ENCODE data around the gene PYGB. TPM values are rescaled to one million over a fixed set of nuclear protein-coding genes. Genes with fewer than 3 reads are reported as not detected.

Gene PYGB
- total and polyA plus RNA-seq, 2 donors: 27.4 to 52.6 TPM

- no peaks in the 10 kb centered on the region for H3K9me3 ChIP-seq (ENCODE audit: control insufficient read depth in 2 of 2, insufficient read depth in 1 of 2, low read length in 1 of 2)
- H3K36me3 ChIP-seq (ENCODE audit: control insufficient read depth in 2 of 2, insufficient read depth in 2 of 2, low read length in 1 of 2): peaks cover 16 to 60% of the 10 kb centered on the region in 2 donors
- DNase-seq (ENCODE audit: low read depth in 6 of 9, low spot score in 9 of 9): no peak
- no peaks in the 10 kb centered on the region for H3K27me3 ChIP-seq (ENCODE audit: control insufficient read depth in 2 of 2, insufficient read depth in 1 of 2, low read length in 1 of 2)
- 97% methylated on average over 20 of the region's 20 CpGs for WGBS
- H3K27ac ChIP-seq (ENCODE audit: low read depth in 1 of 2, low read length in 1 of 2): no peak overlapping the region
- H3K4me1 ChIP-seq (ENCODE audit: control insufficient read depth in 2 of 2, insufficient read depth in 2 of 2, low read length in 2 of 2): no peaks in the 10 kb centered on the region
- no peak overlapping the region for H3K4me3 ChIP-seq (ENCODE audit: low read length in 2 of 2)
Measured at GRCh38 chr20:25274481-25274880, 26.6 kb downstream of the PYGB start.

DNA sequence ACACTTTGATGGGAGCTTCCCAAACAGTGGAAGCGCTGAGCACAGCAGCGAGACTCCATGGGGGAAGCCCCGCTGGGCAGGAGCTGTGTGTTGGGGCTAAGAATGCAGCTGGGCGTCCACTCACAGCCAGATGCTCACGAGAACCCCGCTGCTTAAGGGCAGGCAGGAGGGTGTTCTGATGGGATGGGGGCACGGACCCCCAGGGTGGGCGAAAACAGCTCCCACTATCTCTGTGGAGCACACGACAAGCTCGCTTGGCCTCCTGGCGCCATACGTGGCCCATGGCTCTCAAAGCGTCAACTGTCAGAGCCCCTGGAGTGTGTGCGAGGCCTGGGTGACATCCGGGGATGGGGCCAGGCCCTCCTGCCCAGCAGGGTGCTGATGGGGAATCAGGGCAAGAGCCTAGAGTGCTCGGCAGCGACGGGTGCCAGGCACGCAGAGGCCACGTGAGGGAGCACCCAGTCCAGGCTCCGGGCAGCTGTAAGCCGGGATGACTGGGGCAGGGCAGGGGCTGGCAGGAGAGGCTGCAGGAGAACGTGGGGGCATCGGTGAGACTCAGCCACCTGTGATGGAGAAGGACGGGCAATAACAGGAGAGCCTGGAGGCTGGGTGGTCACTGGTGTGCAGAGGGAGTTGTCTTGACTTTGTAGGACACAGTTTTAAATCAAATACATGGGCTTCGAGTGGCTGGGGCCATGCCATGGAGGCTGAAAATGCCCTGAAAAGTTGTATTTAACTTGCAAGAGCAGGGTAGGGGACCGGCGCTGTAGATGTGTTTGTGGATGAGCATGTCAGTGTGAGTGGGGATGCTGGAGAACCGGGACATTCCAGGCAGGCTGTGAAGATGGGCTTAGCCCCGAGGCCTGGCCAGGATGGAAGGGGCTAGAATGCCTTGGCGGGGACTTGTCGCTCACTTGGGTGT is 27.3 kb downstream of the PYGB start:
- Histone ChIP-seq H3K4me1 (ENCODE audit: control insufficient read depth in 2 of 2, insufficient read depth in 2 of 2, low read length in 2 of 2) (no peaks in the 10 kb centered on the region), H3K4me3 (ENCODE audit: low read length in 2 of 2) (no peak overlapping the region), H3K27ac (ENCODE audit: low read depth in 1 of 2, low read length in 1 of 2) (no peak overlapping the region), H3K9me3 (ENCODE audit: control insufficient read depth in 2 of 2, insufficient read depth in 1 of 2, low read length in 1 of 2) (no peaks in the 10 kb centered on the region), H3K36me3 (ENCODE audit: control insufficient read depth in 2 of 2, insufficient read depth in 2 of 2, low read length in 1 of 2) (peaks cover 16 to 66% of the 10 kb centered on the region in 2 donors), H3K27me3 (ENCODE audit: control insufficient read depth in 2 of 2, insufficient read depth in 1 of 2, low read length in 1 of 2) (no peaks in the 10 kb centered on the region)
- 98% methylated on average over 32 of the region's 32 CpGs for WGBS
- no peak for DNase-seq (ENCODE audit: low read depth in 6 of 9, low spot score in 9 of 9)

DNA sequence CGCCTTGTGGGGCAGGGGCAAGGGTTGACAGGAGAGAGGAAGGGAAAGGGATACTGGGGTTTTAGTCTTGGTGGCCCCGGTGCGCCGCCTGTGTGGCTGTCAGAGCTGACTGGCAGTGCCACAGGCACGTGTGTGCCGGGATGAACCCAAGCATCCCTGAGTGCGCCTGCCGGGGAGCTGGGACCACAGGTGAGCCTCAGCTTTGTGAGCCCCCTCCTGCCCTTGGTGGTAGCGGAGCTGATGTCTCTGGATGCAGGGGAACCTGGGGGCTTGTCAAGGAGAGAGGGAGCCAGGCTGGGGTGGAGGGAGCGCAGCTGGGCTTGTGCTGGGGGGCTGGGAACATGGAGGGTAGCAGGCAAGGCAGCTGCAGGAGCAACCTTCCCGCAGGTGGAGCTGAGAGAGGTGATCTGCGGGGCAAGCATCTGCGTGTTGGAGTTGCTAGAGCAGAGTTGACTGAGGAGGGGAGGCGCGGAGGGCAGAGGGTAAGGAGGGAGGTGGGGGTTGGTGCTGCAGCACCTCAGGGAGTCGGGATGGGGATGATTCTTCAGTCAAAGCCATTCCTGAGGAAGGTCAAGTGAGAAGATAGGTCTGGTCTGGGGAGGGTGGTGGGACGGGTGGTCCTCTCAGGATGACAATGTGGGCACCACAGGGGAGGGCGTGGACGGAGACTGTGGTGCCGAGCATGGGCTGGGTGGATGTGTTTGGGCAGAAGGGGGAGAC is 28.1 kb downstream of the PYGB start:
- no peak for DNase-seq (ENCODE audit: low read depth in 6 of 9, low spot score in 9 of 9)
- no peak overlapping the region for H3K27ac ChIP-seq (ENCODE audit: low read depth in 1 of 2, low read length in 1 of 2)
- H3K9me3 ChIP-seq (ENCODE audit: control insufficient read depth in 2 of 2, insufficient read depth in 1 of 2, low read length in 1 of 2): no peaks in the 10 kb centered on the region
- no peak overlapping the region for H3K4me3 ChIP-seq (ENCODE audit: low read length in 2 of 2)
- WGBS: 98% methylated on average over 20 of the region's 20 CpGs
- peaks cover 19 to 71% of the 10 kb centered on the region in 2 donors for H3K36me3 ChIP-seq (ENCODE audit: control insufficient read depth in 2 of 2, insufficient read depth in 2 of 2, low read length in 1 of 2)
- H3K27me3 ChIP-seq (ENCODE audit: control insufficient read depth in 2 of 2, insufficient read depth in 1 of 2, low read length in 1 of 2): no peaks in the 10 kb centered on the region
- H3K4me1 ChIP-seq (ENCODE audit: control insufficient read depth in 2 of 2, insufficient read depth in 2 of 2, low read length in 2 of 2): no peaks in the 10 kb centered on the region

- DNase-seq (ENCODE audit: low read depth in 6 of 9, low spot score in 9 of 9): no peak
- Histone ChIP-seq H3K36me3 (ENCODE audit: control insufficient read depth in 2 of 2, insufficient read depth in 2 of 2, low read length in 1 of 2) (peaks cover 13 to 69% of the 10 kb centered on the region in 2 donors), H3K27me3 (ENCODE audit: control insufficient read depth in 2 of 2, insufficient read depth in 1 of 2, low read length in 1 of 2) (no peaks in the 10 kb centered on the region), H3K9me3 (ENCODE audit: control insufficient read depth in 2 of 2, insufficient read depth in 1 of 2, low read length in 1 of 2) (no peaks in the 10 kb centered on the region), H3K27ac (ENCODE audit: low read depth in 1 of 2, low read length in 1 of 2) (no peak overlapping the region), H3K4me3 (ENCODE audit: low read length in 2 of 2) (no peak overlapping the region), H3K4me1 (ENCODE audit: control insufficient read depth in 2 of 2, insufficient read depth in 2 of 2, low read length in 2 of 2) (no peaks in the 10 kb centered on the region)
- 98% methylated on average over 24 of the region's 24 CpGs for WGBS
Measured at GRCh38 chr20:25276533-25277050, 28.7 kb downstream of the PYGB start.

- Histone ChIP-seq H3K9me3 (ENCODE audit: control insufficient read depth in 2 of 2, insufficient read depth in 1 of 2, low read length in 1 of 2) (no peaks in the 10 kb centered on the region), H3K36me3 (ENCODE audit: control insufficient read depth in 2 of 2, insufficient read depth in 2 of 2, low read length in 1 of 2) (peaks cover 9 to 70% of the 10 kb centered on the region in 2 donors), H3K27me3 (ENCODE audit: control insufficient read depth in 2 of 2, insufficient read depth in 1 of 2, low read length in 1 of 2) (no peaks in the 10 kb centered on the region), H3K4me3 (ENCODE audit: low read length in 2 of 2) (no peak overlapping the region), H3K27ac (ENCODE audit: low read depth in 1 of 2, low read length in 1 of 2) (no peak overlapping the region), H3K4me1 (ENCODE audit: control insufficient read depth in 2 of 2, insufficient read depth in 2 of 2, low read length in 2 of 2) (no peaks in the 10 kb centered on the region)
- WGBS: 97% methylated on average over 24 of the region's 24 CpGs
- no peak for DNase-seq (ENCODE audit: low read depth in 6 of 9, low spot score in 9 of 9)
Measured at GRCh38 chr20:25277051-25277801, 29.3 kb downstream of the PYGB start.

- H3K36me3 ChIP-seq (ENCODE audit: control insufficient read depth in 2 of 2, insufficient read depth in 2 of 2, low read length in 1 of 2): peaks cover 7 to 72% of the 10 kb centered on the region in 2 donors
- no peak overlapping the region for H3K27ac ChIP-seq (ENCODE audit: low read depth in 1 of 2, low read length in 1 of 2)
- 97% methylated on average over 19 of the region's 19 CpGs for WGBS
- no peaks in the 10 kb centered on the region for H3K27me3 ChIP-seq (ENCODE audit: control insufficient read depth in 2 of 2, insufficient read depth in 1 of 2, low read length in 1 of 2)
- DNase-seq (ENCODE audit: low read depth in 6 of 9, low spot score in 9 of 9): no peak
- H3K4me3 ChIP-seq (ENCODE audit: low read length in 2 of 2): no peak overlapping the region
- H3K4me1 ChIP-seq (ENCODE audit: control insufficient read depth in 2 of 2, insufficient read depth in 2 of 2, low read length in 2 of 2): no peaks in the 10 kb centered on the region
- no peaks in the 10 kb centered on the region for H3K9me3 ChIP-seq (ENCODE audit: control insufficient read depth in 2 of 2, insufficient read depth in 1 of 2, low read length in 1 of 2)
Measured at GRCh38 chr20:25277941-25278521, 30.1 kb downstream of the PYGB start.

- Histone ChIP-seq H3K4me3 (ENCODE audit: low read length in 2 of 2) (no peak overlapping the region), H3K36me3 (ENCODE audit: control insufficient read depth in 2 of 2, insufficient read depth in 2 of 2, low read length in 1 of 2) (peaks cover 3 to 79% of the 10 kb centered on the region in 2 donors), H3K27me3 (ENCODE audit: control insufficient read depth in 2 of 2, insufficient read depth in 1 of 2, low read length in 1 of 2) (no peaks in the 10 kb centered on the region), H3K9me3 (ENCODE audit: control insufficient read depth in 2 of 2, insufficient read depth in 1 of 2, low read length in 1 of 2) (no peaks in the 10 kb centered on the region), H3K27ac (ENCODE audit: low read depth in 1 of 2, low read length in 1 of 2) (no peak overlapping the region), H3K4me1 (ENCODE audit: control insufficient read depth in 2 of 2, insufficient read depth in 2 of 2, low read length in 2 of 2) (no peaks in the 10 kb centered on the region)
- DNase-seq (ENCODE audit: low read depth in 6 of 9, low spot score in 9 of 9): no peak
- WGBS: 98% methylated on average over 26 of the region's 26 CpGs
Measured at GRCh38 chr20:25278636-25279361, 30.9 kb downstream of the PYGB start.

- Histone ChIP-seq H3K4me3 (ENCODE audit: low read length in 2 of 2) (no peak overlapping the region), H3K4me1 (ENCODE audit: control insufficient read depth in 2 of 2, insufficient read depth in 2 of 2, low read length in 2 of 2) (no peaks in the 10 kb centered on the region), H3K27ac (ENCODE audit: low read depth in 1 of 2, low read length in 1 of 2) (no peak overlapping the region), H3K36me3 (ENCODE audit: control insufficient read depth in 2 of 2, insufficient read depth in 2 of 2, low read length in 1 of 2) (peaks cover 3 to 79% of the 10 kb centered on the region in 2 donors), H3K27me3 (ENCODE audit: control insufficient read depth in 2 of 2, insufficient read depth in 1 of 2, low read length in 1 of 2) (no peaks in the 10 kb centered on the region), H3K9me3 (ENCODE audit: control insufficient read depth in 2 of 2, insufficient read depth in 1 of 2, low read length in 1 of 2) (no peaks in the 10 kb centered on the region)
- DNase-seq (ENCODE audit: low read depth in 6 of 9, low spot score in 9 of 9): no peak
- WGBS: 97% methylated on average over 9 of the region's 9 CpGs
Measured at GRCh38 chr20:25279403-25279802, 31.5 kb downstream of the PYGB start.

Data from thymus (tissue), 11 donors.